Spleen (tissue), 11 donors: ENCODE measurements around the gene PITX1. TPM values are rescaled to one million over a fixed set of nuclear protein-coding genes. Genes with fewer than 3 reads are reported as not detected.
A peak's percentile ranks its signal among the peaks of the same experiment; 100 is the strongest.

ENCODE experiments used
- DNase-seq: peaks from one replicate; pipeline ENCODE4 v3.0.0-alpha.2; 2020
- H3K27ac ChIP-seq, 8 donors: fragments of 200-600 bp; sonication (generic) in 7 of 8; 1 replicate in 4 of 8; 2 replicates in 4 of 8; pipeline versions ENCODE4 v1.5.0 to v1.8.0; 2016 to 2021; ENCODE audit warnings: inconsistent platforms in 4 of 8, mild to moderate bottlenecking in 4 of 8, moderate library complexity in 1 of 8
- H3K27me3 ChIP-seq, 7 donors: fragments of 200-600 bp; sonication (generic) in 6 of 7; replicated peaks in 1 of 7; 1 replicate in 4 of 7; 2 replicates in 3 of 7; pipeline versions ENCODE4 v1.5.0 to v1.8.0; 2016 to 2021; ENCODE audit warnings: inconsistent platforms in 3 of 7, mild to moderate bottlenecking in 1 of 7
- H3K36me3 ChIP-seq, 6 donors: fragments of 200-600 bp; sonication (generic) in 5 of 6; 1 replicate in 4 of 6; 2 replicates in 2 of 6; pipeline versions ENCODE4 v1.5.0 to v1.8.0; 2016 to 2021; ENCODE audit warnings: inconsistent platforms in 2 of 6
- H3K4me1 ChIP-seq, 6 donors: fragments of 200-600 bp; sonication (generic) in 5 of 6; 1 replicate in 3 of 6; 2 replicates in 3 of 6; pipeline versions ENCODE4 v1.5.0 to v1.8.0; 2016 to 2021; ENCODE audit warnings: inconsistent platforms in 3 of 6
- H3K4me3 ChIP-seq, 8 donors: fragments of 200-600 bp; sonication (generic) in 7 of 8; 1 replicate in 4 of 8; 2 replicates in 4 of 8; pipeline versions ENCODE4 v1.5.0 to v1.8.0; 2016 to 2021; ENCODE audit warnings: inconsistent platforms in 4 of 8, mild to moderate bottlenecking in 4 of 8, moderate library complexity in 2 of 8
- H3K9me3 ChIP-seq, 8 donors: fragments of 200-600 bp; sonication (generic) in 7 of 8; 1 replicate in 4 of 8; 2 replicates in 4 of 8; pipeline versions ENCODE4 v1.5.0 to v1.8.0; 2016 to 2021; ENCODE audit warnings: inconsistent platforms in 4 of 8
- CTCF ChIP-seq, 11 experiments: fragments of 200-600 bp in 7 of 11; fragments of 450-650 bp in 4 of 11; sonication (generic) in 4 of 11; IDR thresholded peaks in 8 of 11; conservative IDR thresholded peaks in 3 of 11; 1 replicate in 7 of 11; 2 replicates in 4 of 11; pipeline versions ENCODE4 v1.4.0 to v1.8.0; 2016 to 2021; ENCODE audit warnings: antibody characterized with exemption in 11 of 11, inconsistent platforms in 4 of 11, mild to moderate bottlenecking in 1 of 11
- POLR2A ChIP-seq, 3 donors: fragments of 450-650 bp; IDR thresholded peaks; one replicate each; pipeline ENCODE4 v1.5.1; 2017; ENCODE audit warnings: antibody characterized with exemption in 3 of 3, mild to moderate bottlenecking in 1 of 3
- POLR2AphosphoS5 ChIP-seq, 3 donors: sonication (generic); formaldehyde crosslinking; IDR thresholded peaks; one replicate each; pipeline ENCODE4 v1.5.1; 2017; ENCODE audit warnings: antibody characterized with exemption in 3 of 3
- WGBS, 5 donors: extraction: QIAGEN DNeasy Blood & Tissue Kit in 3 of 5; methylation state at CpG; one replicate each; pipeline versions ENCODE4 v1.1.5 to v1.1.7; 2013 to 2018; 5-methylcytosine and 5-hydroxymethylcytosine counted together
- intact Hi-C: fragments of 100-400 bp; cut with DNase I; formaldehyde crosslinking; loops from one replicate; pipeline ENCODE4 v1.15.0; 2023; ENCODE audit warnings: low total_unique reads
- polyA plus RNA-seq, 3 donors: library from polyadenylated mRNA; stranded (reverse); fragments of 200-250 nt; gene quantifications; one replicate each; pipeline ENCODE4 v1.2.1, GENCODE V29; 2013
- total RNA-seq, 7 donors: library from RNA; depleted of rRNA in 3 of 7; stranded (reverse); fragments of >200 nt in 3 of 7; fragmentation: NEBNext Ultra II Directional in 4 of 7; extraction: Animal tissue kit (Norgen Biotek cat#: 25700) in 4 of 7; gene quantifications; one replicate each; pipeline versions ENCODE4 v1.1.0 to v1.2.1, GENCODE V29; 2016 to 2021
- donor health status: healthy with polysubstance abuse.
- donor health status: DM: no; HTN: no; CAD: no; lungs with moderate emphysema.
- donor health status: DM: no; HTN: no; CAD: no.
- donor health status: Bipolar disorder and iron deficiency.
- donor health status: healthy.
- donor health status: DM: no; HTN: no; CAD: no.
- donor health status: DM: yes; HTN: yes; CAD: no.

PITX1 gene
- total and polyA plus RNA-seq, 10 donors, result 0.04 to 0.98 (median 0.24) TPM; not detected in 6

- 47 to 71% (median 60%) methylated on average over 5 to 14 of the region's 14 CpGs for WGBS, 5 donors
- intact Hi-C loops, result no loop called here
- H3K4me1 ChIP-seq, result peaks cover 36 to 73% (median 61%) of the 10 kb centered on the region in 6 donors
Measured at GRCh38 chr5:135034963-135035677, 1.1 kb upstream of the PITX1 start.

GRCh38 chr5:135034236-135034962, 371 bp upstream of the PITX1 start:
- Histone ChIP-seq H3K4me3 (peak overlapping the region in 7 of 8 donors; percentile 35 to 67 (median 43)), H3K9me3 (peaks cover 0 to 1% (median 0%) of the 10 kb centered on the region in 8 donors), H3K27ac (no peak overlapping the region), H3K27me3 (peaks cover 24 to 100% (median 100%) of the 10 kb centered on the region in 7 donors), H3K4me1 (peaks cover 32 to 67% (median 54%) of the 10 kb centered on the region in 6 donors), H3K36me3 (no peaks in the 10 kb centered on the region)
- TF ChIP-seq CTCF (IDR thresholded peaks at IDR 0.05 in 8 of 11, conservative IDR thresholded peaks at IDR 0.05 in 3 of 11), result no peak
- TF ChIP-seq POLR2AphosphoS5 (IDR thresholded peaks at IDR 0.05), result no peak
- no peak for TF ChIP-seq POLR2A (IDR thresholded peaks at IDR 0.05)
- DNase-seq, result no peak
- intact Hi-C loops, result no loop called here
- 4 to 11% (median 6%) methylated on average over 7 to 56 of the region's 65 CpGs for WGBS, 5 donors

More at GRCh38 chr5:135034963-135035677, 1.1 kb upstream of the PITX1 start:
- DNase-seq, result peak; percentile 70
- Histone ChIP-seq H3K9me3 (no peaks in the 10 kb centered on the region), H3K27me3 (peaks cover 29 to 100% (median 100%) of the 10 kb centered on the region in 7 donors), H3K4me3 (peak overlapping the region in 1 of 8 donors; percentile 1), H3K27ac (no peak overlapping the region), H3K36me3 (no peaks in the 10 kb centered on the region)
- TF ChIP-seq POLR2A (IDR thresholded peaks at IDR 0.05), result no peak
- no peak for TF ChIP-seq CTCF (IDR thresholded peaks at IDR 0.05 in 8 of 11, conservative IDR thresholded peaks at IDR 0.05 in 3 of 11)
- no peak for TF ChIP-seq POLR2AphosphoS5 (IDR thresholded peaks at IDR 0.05)

GRCh38 chr5:135032999-135033861, 798 bp downstream of the PITX1 start:
- intact Hi-C loops, result no loop called here
- Histone ChIP-seq H3K9me3 (peaks cover 0 to 10% (median 0%) of the 10 kb centered on the region in 8 donors), H3K4me1 (peaks cover 24 to 67% (median 48%) of the 10 kb centered on the region in 6 donors), H3K4me3 (peak overlapping the region; percentile 9 to 67 (median 42)), H3K27me3 (peaks cover 27 to 100% (median 100%) of the 10 kb centered on the region in 7 donors), H3K27ac (no peak overlapping the region), H3K36me3 (no peaks in the 10 kb centered on the region)
- 2 to 5% (median 3%) methylated on average over 47 to 89 of the region's 89 CpGs for WGBS, 5 donors
- no peak for DNase-seq
- peak in 1 of 3 donors; percentile 43 for TF ChIP-seq POLR2AphosphoS5 (IDR thresholded peaks at IDR 0.05)
- no peak for TF ChIP-seq CTCF (IDR thresholded peaks at IDR 0.05 in 8 of 11, conservative IDR thresholded peaks at IDR 0.05 in 3 of 11)
- TF ChIP-seq POLR2A (IDR thresholded peaks at IDR 0.05), result no peak
